CD4-positive, alpha-beta T cell treated with Interleukin-6 for 4 hours (primary cell): ENCODE measurements around the gene C3orf22.

ENCODE experiments used
- DNase-seq: peaks from one replicate; pipeline ENCODE4 v3.0.0-alpha.2; 2020; ENCODE audit warnings: mixed read lengths

C3orf22 gene

DNA sequence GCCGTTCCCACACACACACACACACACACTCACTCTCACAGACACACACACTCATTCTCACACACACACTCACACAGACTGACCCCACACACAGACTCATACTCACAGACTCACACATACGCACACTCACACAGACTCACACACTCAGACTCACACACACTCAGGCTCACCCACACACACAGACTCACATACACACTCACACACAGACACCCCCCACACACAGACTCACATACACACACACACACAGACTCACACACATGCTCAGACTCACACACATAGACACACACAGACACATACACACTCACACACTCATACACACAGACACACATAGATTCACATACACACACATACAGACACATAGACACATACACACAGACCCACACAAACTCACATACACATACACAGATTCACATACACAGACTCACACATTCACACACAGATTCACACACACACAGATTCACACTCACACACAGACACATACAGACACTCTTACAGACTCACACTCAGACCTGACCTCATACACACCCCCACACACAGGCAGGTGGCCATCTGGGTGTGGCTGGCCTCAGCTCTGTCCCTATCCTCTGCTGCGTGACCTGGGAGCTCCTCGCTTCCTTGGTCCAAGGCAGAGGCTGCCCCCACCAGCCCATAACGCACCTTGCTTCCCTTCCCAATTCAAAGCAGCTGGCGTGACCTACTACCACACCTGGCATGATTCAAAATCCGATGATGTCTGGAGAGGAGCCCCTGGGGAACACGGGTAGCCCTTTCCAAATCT is 1.9 kb downstream of the C3orf22 start:
- no peak for DNase-seq

DNA sequence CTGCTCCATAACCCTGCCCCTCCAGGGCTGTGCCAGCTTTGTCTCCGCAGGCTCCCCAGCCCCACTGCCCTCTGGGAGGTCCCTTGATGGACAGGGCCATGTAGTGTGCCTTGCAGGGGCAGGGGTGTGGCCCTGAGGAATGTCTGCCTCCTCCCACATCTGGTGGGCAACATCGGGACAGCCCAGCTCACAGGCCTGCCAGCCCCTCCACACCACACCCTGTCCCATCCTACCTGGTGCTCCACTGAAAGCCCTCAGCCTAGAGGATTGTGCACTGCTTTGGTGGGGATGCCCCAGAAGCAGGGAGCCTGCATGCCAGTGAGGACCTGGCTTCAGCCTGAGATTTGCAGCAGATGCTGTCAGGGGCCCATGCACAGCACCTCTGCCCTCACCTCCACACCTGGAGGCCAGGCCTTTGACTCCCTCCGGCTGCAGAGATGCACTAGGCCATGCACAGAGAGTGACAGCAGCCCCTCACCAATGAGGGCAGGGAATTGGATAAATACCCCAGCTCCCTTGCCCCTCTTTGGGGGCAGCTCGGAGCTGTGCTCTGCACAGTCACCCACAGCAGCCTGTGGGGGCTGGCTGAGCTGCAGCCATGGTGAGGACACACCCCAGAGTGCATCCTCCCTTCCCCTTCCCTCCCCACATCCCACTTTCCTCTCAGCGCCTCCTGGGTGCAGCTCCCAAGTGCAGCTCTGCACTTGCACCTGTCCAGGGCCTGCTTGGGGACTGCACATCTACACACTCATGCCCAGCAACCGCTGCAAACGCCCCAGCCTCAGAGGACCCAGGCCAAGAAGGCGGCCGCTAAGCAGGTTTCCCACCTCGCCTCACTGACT is 2.7 kb downstream of the C3orf22 start:
- DNase-seq = no peak

DNA sequence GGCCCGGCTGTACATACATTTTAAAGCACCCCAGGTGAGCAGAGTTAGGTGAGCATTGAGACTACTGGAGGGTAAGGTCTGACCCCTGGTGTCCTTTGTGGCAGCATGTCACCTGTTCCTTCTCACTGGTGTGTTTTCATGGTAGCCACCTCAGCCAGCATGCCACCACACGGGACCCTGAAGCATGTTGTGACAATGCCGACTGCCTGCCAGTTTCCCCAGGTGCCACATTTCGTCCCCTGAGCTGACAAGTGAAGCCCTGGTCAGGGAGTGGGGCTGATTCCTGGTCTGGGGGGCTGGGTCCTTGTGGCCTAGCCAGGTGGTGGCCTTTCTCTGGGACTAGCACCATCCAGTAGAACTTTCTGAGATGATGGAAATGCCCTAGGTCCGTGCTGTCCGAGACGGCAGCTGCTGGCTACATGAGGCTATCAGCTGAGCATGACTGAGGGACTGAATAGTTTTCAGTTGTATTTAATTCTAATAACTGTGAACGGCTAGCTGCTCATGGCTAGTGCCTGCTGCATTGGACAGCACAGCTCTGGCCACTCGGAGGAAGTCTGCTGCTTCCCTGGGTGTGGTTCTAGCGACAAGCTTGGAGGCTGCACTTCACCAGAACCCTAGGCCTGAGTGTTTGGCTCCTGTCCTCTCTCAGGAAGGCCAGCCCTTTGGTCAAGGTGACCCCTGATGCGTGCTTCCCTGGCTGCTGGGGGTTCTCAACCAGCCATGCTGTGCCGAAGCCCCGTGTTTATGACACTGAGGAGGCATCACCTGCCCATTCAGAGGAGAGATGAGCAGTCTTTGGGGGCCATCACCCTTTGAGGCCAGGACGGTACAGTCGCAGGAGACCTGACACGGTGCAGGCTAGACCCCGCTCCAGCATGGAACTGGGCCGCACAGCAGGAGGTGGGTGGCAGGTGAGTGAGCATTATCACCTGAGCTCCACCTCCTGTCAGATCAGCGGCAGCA is 3.9 kb downstream of the C3orf22 start:
- no peak for DNase-seq

- no peak for DNase-seq
These were observed 5.2 kb downstream of the C3orf22 start for GRCh38 chr3:126553284-126554084.

GRCh38 chr3:126552688-126553283 is 5.9 kb downstream of the C3orf22 start:
- DNase-seq = no peak

- DNase-seq = no peak
These were observed 6.7 kb downstream of the C3orf22 start for GRCh38 chr3:126551839-126552687.

DNA sequence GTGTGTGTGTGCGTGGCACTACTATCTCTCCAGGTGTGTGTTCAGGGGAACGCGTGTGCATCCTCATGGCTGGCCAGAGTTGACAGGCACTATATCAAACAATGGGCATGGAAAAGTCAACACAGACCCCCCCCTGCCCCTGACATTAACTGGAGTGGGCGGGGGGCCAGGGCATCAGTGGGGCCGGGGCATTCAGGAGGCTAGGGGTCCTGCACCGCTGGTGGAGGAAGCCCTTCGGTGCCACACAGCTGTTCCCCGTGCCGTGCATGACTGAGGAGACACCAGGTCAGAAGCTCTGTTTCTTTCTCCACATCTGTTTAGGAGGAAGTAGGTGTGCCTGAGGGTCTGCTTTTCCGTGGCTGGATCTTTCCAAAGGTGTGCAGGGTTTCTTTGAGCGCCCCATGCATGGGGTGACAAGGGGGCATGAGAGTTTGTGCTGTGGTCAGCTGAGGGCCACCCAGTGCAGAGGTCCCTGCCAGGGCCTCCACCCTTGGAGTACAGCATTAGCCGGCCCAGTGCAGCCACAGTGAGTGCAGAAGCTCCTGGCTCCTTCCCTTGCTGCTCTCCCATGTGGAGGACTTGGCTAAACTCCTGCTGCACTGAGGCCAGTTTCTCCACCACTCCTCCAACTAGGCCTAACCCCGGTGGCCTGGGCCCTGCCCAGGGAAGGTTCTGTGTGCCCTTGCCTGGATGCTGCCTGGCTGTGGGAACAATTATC is 7.5 kb downstream of the C3orf22 start:
- DNase-seq = no peak

DNA sequence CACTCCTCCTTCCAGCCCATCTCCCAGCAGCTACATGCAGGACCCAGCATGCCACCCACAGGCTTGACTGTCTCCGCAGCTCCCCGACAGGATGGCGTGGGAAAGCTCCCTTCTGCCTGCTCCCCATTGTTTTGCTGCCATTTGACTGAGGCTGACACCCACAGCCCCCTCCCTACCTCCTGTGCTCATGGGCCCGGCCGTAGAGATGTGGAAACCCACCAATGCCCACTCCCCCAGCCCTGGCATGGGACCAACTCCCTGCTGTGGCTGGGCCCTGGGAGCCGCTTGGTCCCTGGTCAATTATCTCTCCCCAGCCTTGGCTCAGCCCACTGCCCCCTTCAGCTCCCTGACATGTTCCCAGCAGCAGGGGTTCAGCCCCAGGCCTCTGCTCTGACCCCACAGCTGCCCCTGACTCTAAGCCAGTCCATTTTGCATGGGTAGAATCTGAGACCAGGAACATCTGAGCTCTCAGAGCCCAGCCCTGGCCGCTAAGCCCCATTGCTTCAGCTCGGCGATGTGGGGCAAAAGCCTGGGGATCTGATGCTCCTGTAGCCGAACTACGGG is 8.2 kb downstream of the C3orf22 start:
- no peak for DNase-seq

DNA sequence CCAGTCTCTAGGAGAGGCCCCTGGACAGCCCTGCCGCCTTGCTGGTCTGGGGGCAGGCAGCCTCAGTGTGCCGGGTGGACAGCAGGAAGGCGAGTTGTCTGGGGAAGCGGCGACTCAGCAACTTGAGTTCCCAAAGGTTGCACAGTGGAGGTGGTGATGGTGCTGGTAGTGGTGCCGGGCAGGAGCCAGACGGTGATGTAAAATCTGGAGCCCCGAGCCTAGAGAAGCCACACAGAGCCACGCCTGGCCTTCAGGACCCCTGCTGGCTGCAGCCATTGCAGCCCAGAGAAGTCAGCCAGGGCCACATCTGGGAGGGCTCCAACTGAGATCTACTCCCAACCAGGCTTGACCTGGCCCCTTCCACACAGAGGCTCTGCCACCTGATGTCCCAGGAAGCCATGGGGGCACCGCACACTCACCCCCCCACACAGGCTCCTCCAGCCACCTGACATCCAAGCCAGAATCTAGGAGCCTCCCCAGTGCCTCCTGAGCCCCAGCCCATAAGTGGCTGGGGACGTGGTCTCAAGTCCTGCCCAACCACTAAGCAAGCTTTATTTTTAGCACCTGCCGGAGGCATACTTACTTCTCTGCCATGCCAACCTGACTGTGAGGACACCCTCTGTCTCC is 8.8 kb downstream of the C3orf22 start:
- DNase-seq = no peak

DNA sequence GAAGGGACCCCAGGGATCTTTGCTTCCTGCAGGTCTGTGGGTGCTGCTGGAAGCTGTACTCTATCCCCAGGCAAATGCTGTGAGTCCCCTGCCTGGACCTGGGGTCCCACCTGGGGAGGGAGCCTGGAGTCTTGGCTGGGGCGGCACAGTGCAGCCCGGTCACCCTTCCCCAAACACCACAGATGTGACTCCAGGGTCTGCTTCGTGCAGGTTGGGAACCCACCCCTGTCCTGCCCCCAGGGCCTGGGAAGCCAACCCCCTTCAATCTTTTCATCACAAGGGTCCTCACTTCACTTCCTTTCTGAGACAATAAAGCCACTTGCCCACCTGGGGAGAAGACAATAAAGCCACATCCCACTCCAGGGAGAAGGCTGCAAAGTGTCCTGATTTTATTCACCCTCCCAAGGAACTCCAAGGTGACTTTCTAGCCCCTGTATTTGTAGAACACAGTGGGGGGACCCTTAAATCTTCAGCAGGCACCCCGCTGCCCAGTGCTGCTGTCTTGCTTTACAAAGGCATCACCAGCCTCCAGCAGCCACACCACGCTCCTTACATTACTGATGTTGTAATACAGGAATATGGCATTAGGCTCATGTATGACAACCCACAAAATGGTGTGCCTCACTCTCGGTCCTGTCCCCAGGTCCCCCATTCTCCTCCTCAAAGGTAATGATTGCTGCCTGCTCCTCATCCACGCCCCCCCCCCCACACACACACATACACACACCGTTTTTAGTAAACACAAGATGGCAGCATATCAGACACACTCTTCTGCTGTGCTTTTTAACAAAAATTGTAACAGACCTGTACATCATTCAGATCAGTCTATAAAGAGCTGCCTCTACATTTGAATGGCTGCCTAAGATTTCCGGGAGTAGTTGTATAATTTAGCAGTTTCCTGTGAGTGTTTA is 9.9 kb downstream of the C3orf22 start:
- no peak for DNase-seq

- DNase-seq = no peak
These were observed 11.0 kb downstream of the C3orf22 start for GRCh38 chr3:126547721-126548120.

DNA sequence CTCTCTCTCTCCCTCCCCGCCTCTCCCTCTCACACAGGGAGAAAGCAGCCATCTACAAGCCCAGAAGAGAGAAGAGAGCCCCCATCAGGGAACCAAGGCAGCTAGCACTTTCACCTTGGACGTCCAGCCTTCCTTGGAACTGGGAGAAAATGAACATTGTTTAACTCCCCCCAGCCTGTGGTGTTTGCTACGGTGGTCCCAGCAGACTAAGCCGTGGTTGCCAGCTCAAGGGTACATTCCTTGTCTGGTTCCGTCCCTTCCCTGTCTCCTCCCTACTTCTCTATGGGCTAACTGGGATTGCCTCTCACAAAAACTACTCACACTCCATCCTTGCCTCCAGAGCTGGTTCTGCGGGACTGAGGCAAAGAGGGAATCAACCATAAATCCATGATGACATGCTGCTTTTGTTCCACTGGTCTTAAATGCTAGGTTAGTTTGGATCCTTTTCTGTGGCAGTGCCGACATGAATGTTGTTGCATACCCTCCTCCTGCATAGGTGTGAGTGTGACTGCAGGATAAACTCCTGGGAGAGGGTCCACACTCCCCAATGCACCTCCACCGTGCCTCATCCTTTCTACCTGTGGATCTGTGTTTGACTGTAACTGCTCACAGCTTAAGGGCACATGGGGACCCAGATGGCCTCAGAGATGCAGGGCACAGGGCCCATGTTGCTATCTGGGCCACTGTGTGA is 12.0 kb downstream of the C3orf22 start:
- no peak for DNase-seq

GRCh38 chr3:126546013-126546412 is 12.7 kb downstream of the C3orf22 start:
- DNase-seq = no peak

DNA sequence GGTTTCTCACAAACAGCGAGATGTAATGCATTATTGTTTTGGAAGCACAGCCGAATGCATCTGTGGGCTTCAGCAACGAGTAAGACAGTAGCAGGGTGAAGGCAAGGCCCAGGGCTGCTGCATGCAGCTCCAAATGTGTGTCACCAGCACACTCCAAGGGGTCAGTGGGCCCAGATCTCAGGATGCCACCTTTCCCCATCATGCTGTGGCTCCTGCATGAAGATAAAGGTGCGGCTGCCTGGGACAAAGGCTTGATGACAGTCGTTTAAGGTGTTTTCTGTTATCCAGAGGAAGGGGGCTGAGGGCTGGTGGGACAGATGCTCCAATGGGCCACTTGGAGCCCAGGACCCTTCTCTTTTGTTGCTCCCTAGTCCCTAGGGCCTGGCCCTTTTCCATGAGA is 13.2 kb downstream of the C3orf22 start:
- DNase-seq = no peak

DNA sequence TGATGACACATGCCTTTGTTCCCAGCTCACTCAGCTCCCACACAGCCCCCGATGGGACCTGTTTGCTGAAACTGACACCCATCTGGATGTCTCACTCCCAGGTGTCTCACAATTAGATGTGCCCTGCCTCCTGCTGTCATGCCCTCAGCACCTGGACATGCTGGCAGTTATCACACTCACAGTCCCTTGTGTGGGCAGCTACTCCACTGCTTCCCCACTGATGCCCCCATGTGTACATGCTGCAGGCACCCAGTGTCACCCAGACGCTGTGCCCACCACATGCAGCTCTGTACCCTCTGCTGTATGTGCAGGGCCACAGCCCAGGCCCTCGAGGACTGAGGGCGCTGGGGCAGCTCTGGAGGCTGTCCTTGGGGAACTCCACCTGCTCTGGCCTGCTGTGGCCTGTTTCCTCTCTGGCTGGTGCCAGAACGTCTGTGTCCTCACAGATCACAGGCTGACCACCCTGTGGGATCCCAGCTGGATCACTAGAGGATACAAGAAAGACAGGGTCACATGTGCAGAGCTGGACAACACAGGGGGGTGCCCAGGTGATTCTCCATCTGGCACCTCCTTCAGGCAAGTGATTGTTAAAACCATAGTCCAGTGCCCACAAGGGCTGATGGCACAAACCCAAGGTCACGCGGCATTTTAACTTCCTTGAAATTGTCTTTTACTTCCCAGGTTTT is 14.0 kb downstream of the C3orf22 start:
- no peak for DNase-seq

- no peak for DNase-seq
These were observed 15.2 kb downstream of the C3orf22 start for GRCh38 chr3:126543457-126544061.
